Cerebellar cortex (tissue), 1 donor: Measurements from ENCODE around the gene MAIP1.

Source experiments
- DNase-seq: peaks from one replicate; pipeline ENCODE4 v3.0.0-alpha.2; 2015; ENCODE audit warnings: low spot score

MAIP1 gene

GRCh38 chr2:199991691-199992090 lies 36.3 kb downstream of the MAIP1 start:
- DNase-seq, result no peak

- no peak for DNase-seq
Observed at GRCh38 chr2:199992296-199992695, 36.9 kb downstream of the MAIP1 start.

GRCh38 chr2:199994371-199994770 lies 39.0 kb downstream of the MAIP1 start:
- no peak for DNase-seq

GRCh38 chr2:199994896-199995295 lies 39.5 kb downstream of the MAIP1 start:
- DNase-seq, result no peak

- DNase-seq, result peak; percentile 52
Observed at GRCh38 chr2:199997296-199997695, 41.9 kb downstream of the MAIP1 start.

GRCh38 chr2:199999166-199999565 lies 43.8 kb downstream of the MAIP1 start:
- no peak for DNase-seq

GRCh38 chr2:200000444-200001163 lies 45.2 kb downstream of the MAIP1 start:
- no peak for DNase-seq

GRCh38 chr2:200003444-200003843 lies 48.1 kb downstream of the MAIP1 start:
- DNase-seq, result no peak

GRCh38 chr2:200005675-200006074 lies 50.3 kb downstream of the MAIP1 start:
- DNase-seq, result no peak

- no peak for DNase-seq
Observed at GRCh38 chr2:200007306-200007705, 51.9 kb downstream of the MAIP1 start.

- no peak for DNase-seq
Observed at GRCh38 chr2:200012401-200012800, 57.0 kb downstream of the MAIP1 start.
